Neural cell (in vitro differentiated cells): ENCODE data around the gene NBEA. TPM values are rescaled to one million over a fixed set of nuclear protein-coding genes. Genes with fewer than 3 reads are reported as not detected.
"Not testable (repeated sequence)": the region's sequence is repeated elsewhere in the genome, so short reads cannot be mapped to it uniquely, and the experiment has no call there.

Experiments used
- H2AFZ ChIP-seq: fragments of 200-600, 300-800 bp; sonication (generic), shearing (Covaris generic); 2 replicates; pipeline ENCODE4 v1.6.0; 2014; ENCODE audit warnings: low read depth, mild to moderate bottlenecking, antibody characterized with exemption, low read length, moderate library complexity
- H3F3A ChIP-seq: fragments of 200-600 bp; shearing (Covaris generic); 2 replicates; pipeline ENCODE4 v1.6.1; 2016; ENCODE audit warnings: mild to moderate bottlenecking, moderate library complexity, mixed read lengths, antibody characterized with exemption, low read length; ENCODE audit not compliant: insufficient read depth, poor library complexity, severe bottlenecking
- H3K27ac ChIP-seq: fragments of 200-600, 300-800 bp; sonication (generic), shearing (Covaris generic); 2 replicates; pipeline ENCODE4 v1.5.1; 2014; ENCODE audit warnings: mild to moderate bottlenecking, low read length, moderate library complexity
- H3K27me3 ChIP-seq: fragments of 300-800, 200-600 bp; sonication (generic), shearing (Covaris generic); 2 replicates; pipeline ENCODE4 v1.6.0; 2014; ENCODE audit warnings: mild to moderate bottlenecking, low read depth, low read length, moderate library complexity; ENCODE audit not compliant: insufficient read depth
- H3K36me3 ChIP-seq: fragments of 300-800, 200-600 bp; sonication (generic), shearing (Covaris generic); 2 replicates; pipeline ENCODE4 v1.5.1; 2014; ENCODE audit warnings: mild to moderate bottlenecking, antibody characterized with exemption, low read length, moderate library complexity; ENCODE audit not compliant: insufficient read depth
- H3K4me2 ChIP-seq: fragments of 300-800, 200-600 bp; sonication (generic), shearing (Covaris generic); 2 replicates; pipeline ENCODE4 v1.6.0; 2014; ENCODE audit warnings: mild to moderate bottlenecking, low read length
- H3K4me3 ChIP-seq: fragments of 300-800, 200-600 bp; sonication (generic), shearing (Covaris generic); 2 replicates; pipeline ENCODE4 v1.5.1; 2014; ENCODE audit warnings: mild to moderate bottlenecking, low read length, moderate library complexity
- H3K79me2 ChIP-seq: fragments of 200-600 bp; shearing (Covaris generic); replicated peaks from 2 replicates; pipeline ENCODE4 v1.6.0; 2014; ENCODE audit warnings: mild to moderate bottlenecking, low read length, moderate library complexity; ENCODE audit not compliant: insufficient read depth
- H3K9ac ChIP-seq: fragments of 300-800, 200-600 bp; sonication (generic), shearing (Covaris generic); 2 replicates; pipeline ENCODE4 v1.6.1; 2016; ENCODE audit warnings: mild to moderate bottlenecking, low read length, mixed read lengths
- H3K9me2 ChIP-seq: fragments of 200-600 bp; shearing (Covaris generic); 2 replicates; pipeline ENCODE4 v1.6.1; 2016; ENCODE audit warnings: mild to moderate bottlenecking, low read length, mixed read lengths; ENCODE audit not compliant: insufficient read depth
- H3K9me3 ChIP-seq: fragments of 200-600, 300-800 bp; sonication (generic), shearing (Covaris generic); 2 replicates; pipeline ENCODE4 v1.6.1; 2016; ENCODE audit warnings: mild to moderate bottlenecking, mixed run types, low read length, moderate library complexity, mixed read lengths
- H4K20me1 ChIP-seq: fragments of 200-600 bp; shearing (Covaris generic); 2 replicates; pipeline ENCODE4 v1.6.1; 2016; ENCODE audit warnings: mild to moderate bottlenecking, mixed run types; ENCODE audit not compliant: insufficient read depth
- CTCF ChIP-seq: fragments of 450-650 bp; IDR thresholded peaks from 2 replicates; pipeline ENCODE4 v1.5.1; 2014; ENCODE audit warnings: antibody characterized with exemption, mild to moderate bottlenecking, moderate library complexity; ENCODE audit not compliant: poor library complexity, severe bottlenecking
- EP300 ChIP-seq: fragments of 450-650 bp; conservative IDR thresholded peaks from 2 replicates; pipeline ENCODE4 v1.6.1; 2014; ENCODE audit warnings: antibody characterized with exemption, mild to moderate bottlenecking, moderate library complexity; ENCODE audit not compliant: poor library complexity, severe bottlenecking
- EZH2 ChIP-seq: fragments of 200-600, 300-800 bp; shearing (Covaris generic), sonication (generic); IDR thresholded peaks from 2 replicates; pipeline ENCODE4 v1.6.1; 2014; ENCODE audit warnings: antibody characterized with exemption, low read length, borderline replicate concordance, mild to moderate bottlenecking; ENCODE audit not compliant: insufficient read depth, poor library complexity, severe bottlenecking
- MXI1 ChIP-seq: fragments of 450-650 bp; conservative IDR thresholded peaks from 2 replicates; pipeline ENCODE4 v1.6.1; 2014; ENCODE audit warnings: antibody characterized with exemption, mild to moderate bottlenecking; ENCODE audit not compliant: poor library complexity, severe bottlenecking
- POLR2AphosphoS5 ChIP-seq: IDR thresholded peaks from 2 replicates; pipeline ENCODE4 v1.6.1; 2012
- RAD21 ChIP-seq: fragments of 450-650 bp; conservative IDR thresholded peaks from 2 replicates; pipeline ENCODE4 v1.6.1; 2014; ENCODE audit warnings: antibody characterized with exemption, mild to moderate bottlenecking, moderate library complexity
- REST ChIP-seq: IDR thresholded peaks from 2 replicates; pipeline ENCODE4 v1.6.1; 2012; ENCODE audit warnings: borderline replicate concordance
- SMC3 ChIP-seq: fragments of 450-650 bp; conservative IDR thresholded peaks from 2 replicates; pipeline ENCODE4 v1.6.1; 2014; ENCODE audit warnings: antibody characterized with exemption, mild to moderate bottlenecking, moderate library complexity; ENCODE audit not compliant: poor library complexity
- TAF1 ChIP-seq: IDR thresholded peaks from 2 replicates; pipeline ENCODE4 v1.6.1; 2012; ENCODE audit warnings: low read depth
- polyA plus RNA-seq: library from polyadenylated mRNA; depleted of rRNA; stranded (reverse); fragments of >200 nt; gene quantifications from 2 replicates; pipeline ENCODE4 v1.2.3, GENCODE V29; 2014

The NBEA gene
- polyA plus RNA-seq, 1 donor from 2014 or later: 55.8 TPM

GRCh38 chr13:34967851-34968562 lies 25.9 kb downstream of the NBEA start:
- Histone ChIP-seq H4K20me1 (no peaks in the 10 kb centered on the region), H3K9me2 (no peaks in the 10 kb centered on the region), H3K79me2 (peaks cover 36% of the 10 kb centered on the region), H3K4me2 (no peak overlapping the region), H3K9me3 (no peaks in the 10 kb centered on the region), H3K4me3 (no peak overlapping the region), H3F3A (no peaks in the 10 kb centered on the region), H3K9ac (no peak overlapping the region), H2AFZ (no peak overlapping the region), H3K27ac (no peak overlapping the region), H3K36me3 (no peaks in the 10 kb centered on the region), H3K27me3 (no peaks in the 10 kb centered on the region)
- TF ChIP-seq POLR2AphosphoS5: no peak
- TF ChIP-seq EP300: no peak
- TF ChIP-seq REST: no peak
- no peak for TF ChIP-seq RAD21
- no peak for TF ChIP-seq CTCF

- H3K27ac ChIP-seq, H3K27me3 ChIP-seq, H3K4me2 ChIP-seq, H4K20me1 ChIP-seq, H2AFZ ChIP-seq, H3K9me3 ChIP-seq, H3K4me3 ChIP-seq, H3F3A ChIP-seq, H3K9ac ChIP-seq, H3K9me2 ChIP-seq, H3K36me3 ChIP-seq: not testable (repeated sequence)
- peaks cover 40% of the 10 kb centered on the region for H3K79me2 ChIP-seq
Observed at GRCh38 chr13:34969539-34969938, 27.5 kb downstream of the NBEA start.

- H3K9ac ChIP-seq: no peak overlapping the region
- no peaks in the 10 kb centered on the region for H4K20me1 ChIP-seq
- H2AFZ ChIP-seq: no peak overlapping the region
- no peak overlapping the region for H3K4me3 ChIP-seq
- H3K36me3 ChIP-seq: peaks cover 6% of the 10 kb centered on the region
- no peak overlapping the region for H3K4me2 ChIP-seq
- no peaks in the 10 kb centered on the region for H3K9me3 ChIP-seq
- no peaks in the 10 kb centered on the region for H3F3A ChIP-seq
- peaks cover 36% of the 10 kb centered on the region for H3K79me2 ChIP-seq
- no peaks in the 10 kb centered on the region for H3K27me3 ChIP-seq
- TF ChIP-seq MXI1 (no peak), REST (no peak), RAD21 (no peak), EP300 (no peak), TAF1 (no peak), CTCF (no peak), POLR2AphosphoS5 (no peak), EZH2 (no peak), SMC3 (no peak)
- H3K27ac ChIP-seq: no peak overlapping the region
- no peaks in the 10 kb centered on the region for H3K9me2 ChIP-seq
Observed at GRCh38 chr13:34970961-34971360, 28.9 kb downstream of the NBEA start.
